Trophoblast cell (in vitro differentiated cells and primary cell): Measurements from ENCODE around the gene BAIAP2.
A peak's percentile ranks its signal among the peaks of the same experiment; 100 is the strongest.

Experiments
- DNase-seq, 2 donors: peaks; one replicate each; pipeline ENCODE4 v3.0.0-alpha.2; 2016
- H2AFZ ChIP-seq: 2 replicates; pipeline ENCODE4 v1.6.1; 2013; ENCODE audit warnings: low read length, moderate library complexity, mild to moderate bottlenecking; ENCODE audit not compliant: insufficient read depth, poor library complexity
- H2AK5ac ChIP-seq: 2 replicates; pipeline ENCODE4 v1.6.1; 2013; ENCODE audit warnings: mild to moderate bottlenecking, low read length
- H2BK120ac ChIP-seq: 2 replicates; pipeline ENCODE4 v1.6.1; 2013; ENCODE audit warnings: low read length, mild to moderate bottlenecking, moderate library complexity; ENCODE audit not compliant: insufficient read depth, poor library complexity
- H2BK12ac ChIP-seq: 2 replicates; pipeline ENCODE4 v1.6.1; 2013; ENCODE audit warnings: mild to moderate bottlenecking, low read length, moderate library complexity
- H2BK5ac ChIP-seq: 2 replicates; pipeline ENCODE4 v1.6.1; 2013; ENCODE audit warnings: low read length, low read depth, moderate library complexity, mild to moderate bottlenecking; ENCODE audit not compliant: poor library complexity
- H3K14ac ChIP-seq: 2 replicates; pipeline ENCODE4 v1.6.1; 2013; ENCODE audit warnings: mild to moderate bottlenecking, low read length
- H3K18ac ChIP-seq: 2 replicates; pipeline ENCODE4 v1.6.1; 2013; ENCODE audit warnings: mild to moderate bottlenecking, low read length
- H3K23ac ChIP-seq: 2 replicates; pipeline ENCODE4 v1.6.1; 2013; ENCODE audit warnings: low read length
- H3K27ac ChIP-seq: 2 replicates; pipeline ENCODE4 v1.5.1; 2013; ENCODE audit warnings: low read depth, mild to moderate bottlenecking, inconsistent platforms, low read length, moderate library complexity
- H3K27me3 ChIP-seq: 2 replicates; pipeline ENCODE4 v1.6.1; 2013; ENCODE audit warnings: inconsistent platforms, mild to moderate bottlenecking, low read length, moderate library complexity; ENCODE audit not compliant: insufficient read depth
- H3K36me3 ChIP-seq, 2 experiments: 1 replicate in 1 of 2; 2 replicates in 1 of 2; pipeline ENCODE4 v1.6.1; 2013; ENCODE audit warnings: low read length in 2 of 2, mild to moderate bottlenecking in 2 of 2, moderate library complexity in 1 of 2; ENCODE audit not compliant: insufficient read depth in 2 of 2, control insufficient read depth in 1 of 2
- H3K4ac ChIP-seq: 2 replicates; pipeline ENCODE4 v1.6.1; 2013; ENCODE audit warnings: low read depth, mild to moderate bottlenecking, low read length, moderate library complexity
- H3K4me1 ChIP-seq, 2 experiments: 1 replicate in 1 of 2; 2 replicates in 1 of 2; pipeline ENCODE4 v1.6.1; 2013; ENCODE audit warnings: low read length in 2 of 2, mild to moderate bottlenecking in 2 of 2, moderate library complexity in 1 of 2; ENCODE audit not compliant: insufficient read depth in 2 of 2, control insufficient read depth in 1 of 2
- H3K4me2 ChIP-seq: 2 replicates; pipeline ENCODE4 v1.6.1; 2013; ENCODE audit warnings: inconsistent platforms, mild to moderate bottlenecking, low read length, moderate library complexity
- H3K4me3 ChIP-seq: 2 replicates; pipeline ENCODE4 v1.5.1; 2013; ENCODE audit warnings: mild to moderate bottlenecking, low read depth, low read length, inconsistent platforms
- H3K79me1 ChIP-seq: one replicate; pipeline ENCODE4 v1.6.1; 2013; ENCODE audit warnings: low read length
- H3K79me2 ChIP-seq: 2 replicates; pipeline ENCODE4 v1.6.1; 2013; ENCODE audit warnings: low read length, mild to moderate bottlenecking; ENCODE audit not compliant: control insufficient read depth, insufficient read depth, poor library complexity
- H3K9ac ChIP-seq: 2 replicates; pipeline ENCODE4 v1.6.1; 2013; ENCODE audit warnings: mild to moderate bottlenecking, low read length
- H3K9me3 ChIP-seq: 2 replicates; pipeline ENCODE4 v1.6.1; 2013; ENCODE audit warnings: low read depth, mild to moderate bottlenecking, control low read depth, inconsistent platforms, low read length; ENCODE audit not compliant: insufficient read depth
- H4K12ac ChIP-seq: 2 replicates; pipeline ENCODE4 v1.6.1; 2013; ENCODE audit warnings: low read depth, mild to moderate bottlenecking, low read length, moderate library complexity
- H4K8ac ChIP-seq: 2 replicates; pipeline ENCODE4 v1.6.1; 2013; ENCODE audit warnings: low read depth, mild to moderate bottlenecking, low read length, moderate library complexity
- H4K91ac ChIP-seq: one replicate; pipeline ENCODE4 v1.6.1; 2013; ENCODE audit warnings: low read depth, mild to moderate bottlenecking, low read length, moderate library complexity
- WGBS: extraction: QIAGEN DNeasy Blood & Tissue Kit; methylation state at CpG from one replicate; pipeline ENCODE4 v1.1.7; 2013; ENCODE audit warnings: missing lambda C conversion rate; ENCODE audit not compliant: insufficient read length, insufficient coverage; ENCODE audit errors: extremely low coverage; 5-methylcytosine and 5-hydroxymethylcytosine counted together

BAIAP2 gene

DNA sequence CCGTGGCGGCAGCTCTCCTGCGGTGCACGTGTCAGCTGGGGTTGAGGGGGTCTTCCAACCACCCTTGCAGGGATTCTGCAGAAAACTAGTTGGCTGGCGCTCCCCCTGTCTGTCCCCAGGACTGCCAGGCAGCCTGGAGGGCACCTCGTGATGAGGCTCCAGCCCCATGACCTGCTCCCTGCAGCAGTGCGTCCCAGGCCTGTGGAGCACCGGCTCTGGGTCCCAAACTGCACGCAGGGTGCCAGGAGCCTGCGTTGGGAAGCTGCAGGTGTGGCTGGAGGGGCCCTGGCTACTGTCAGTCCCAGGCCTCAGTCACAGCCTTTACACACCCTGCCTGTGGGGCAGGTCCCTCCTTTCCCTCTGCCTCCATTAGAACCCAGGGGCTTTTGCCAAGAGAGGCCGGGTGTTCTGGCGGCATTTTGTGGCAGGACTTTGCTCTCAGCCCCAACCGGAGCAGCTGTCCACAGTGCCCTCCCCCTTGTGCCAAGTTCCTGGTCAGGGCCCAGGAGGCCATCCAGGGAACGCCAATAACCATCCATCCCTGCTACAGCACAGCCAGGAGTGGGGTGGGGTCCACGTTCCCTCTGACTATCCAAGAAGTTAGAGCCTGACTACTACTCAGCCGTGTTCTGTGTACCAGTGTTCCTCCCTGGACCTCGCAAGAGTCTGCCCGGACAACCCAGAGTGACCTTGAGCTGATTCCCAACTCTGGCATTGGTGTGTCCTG, 34.2 kb upstream of the BAIAP2 start:
- WGBS = no CpG with 5 or more reads among the region's 18 CpGs
- Histone ChIP-seq H3K14ac (no peak overlapping the region), H3K79me2 (no peaks in the 10 kb centered on the region)

DNA sequence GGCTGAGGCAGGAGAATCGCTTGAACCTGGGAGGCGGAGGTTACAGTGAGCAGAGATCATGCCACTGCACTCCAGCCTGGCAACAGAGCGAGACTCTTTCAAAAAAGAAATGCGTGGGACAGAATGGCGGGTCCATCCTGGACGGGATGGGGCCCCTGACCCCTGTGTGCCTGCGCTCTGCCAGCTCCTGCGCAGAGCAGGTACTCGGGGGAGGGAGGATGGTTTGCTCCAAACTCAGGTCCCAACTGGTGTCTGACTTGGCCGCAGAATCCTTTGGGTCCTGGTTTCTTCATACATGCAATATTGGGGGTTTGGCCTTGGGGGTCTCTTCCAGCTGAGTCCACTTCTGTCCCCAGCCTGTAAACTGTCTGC, 33.0 kb upstream of the BAIAP2 start:
- H3K9ac ChIP-seq = no peak overlapping the region
- no peaks in the 10 kb centered on the region for H3K79me2 ChIP-seq
- no peak overlapping the region for H2AFZ ChIP-seq
- H3K27ac ChIP-seq = no peak overlapping the region
- H3K79me1 ChIP-seq = no peaks in the 10 kb centered on the region
- H3K14ac ChIP-seq = no peak overlapping the region
- H2AK5ac ChIP-seq = no peak overlapping the region
- no peak overlapping the region for H4K8ac ChIP-seq
- no peak overlapping the region for H3K4ac ChIP-seq
- H3K9me3 ChIP-seq = peaks cover 3% of the 10 kb centered on the region
- H3K4me2 ChIP-seq = no peak overlapping the region
- no peak overlapping the region for H3K23ac ChIP-seq
- no peak overlapping the region for H2BK12ac ChIP-seq
- peaks cover 20% of the 10 kb centered on the region for H3K27me3 ChIP-seq
- H4K91ac ChIP-seq = no peak overlapping the region
- H3K36me3 ChIP-seq = peaks cover 30 to 34% of the 10 kb centered on the region in 2 experiments
- H4K12ac ChIP-seq = no peak overlapping the region
- H2BK120ac ChIP-seq = no peak overlapping the region
- WGBS = no CpG with 5 or more reads among the region's 10 CpGs
- no peak overlapping the region for H3K4me3 ChIP-seq
- no peak overlapping the region for H3K18ac ChIP-seq
- H3K4me1 ChIP-seq = no peaks in the 10 kb centered on the region
- no peak for DNase-seq
- no peak overlapping the region for H2BK5ac ChIP-seq

More for the DNA sequence above, 34.2 kb upstream of the BAIAP2 start:
- Histone ChIP-seq H3K9ac (no peak overlapping the region), H3K9me3 (peaks cover 3% of the 10 kb centered on the region), H2BK5ac (no peak overlapping the region), H4K8ac (no peak overlapping the region), H3K4ac (no peak overlapping the region), H4K91ac (no peak overlapping the region), H3K4me1 (no peaks in the 10 kb centered on the region), H3K27me3 (peaks cover 16% of the 10 kb centered on the region), H3K4me2 (no peak overlapping the region), H4K12ac (no peak overlapping the region), H3K23ac (no peak overlapping the region), H3K27ac (no peak overlapping the region), H3K4me3 (no peak overlapping the region), H3K79me1 (no peaks in the 10 kb centered on the region), H2AFZ (no peak overlapping the region), H2AK5ac (no peak overlapping the region), H2BK12ac (no peak overlapping the region), H3K18ac (no peak overlapping the region), H2BK120ac (no peak overlapping the region), H3K36me3 (peaks cover 41 to 44% of the 10 kb centered on the region in 2 experiments)
- no peak for DNase-seq

DNA sequence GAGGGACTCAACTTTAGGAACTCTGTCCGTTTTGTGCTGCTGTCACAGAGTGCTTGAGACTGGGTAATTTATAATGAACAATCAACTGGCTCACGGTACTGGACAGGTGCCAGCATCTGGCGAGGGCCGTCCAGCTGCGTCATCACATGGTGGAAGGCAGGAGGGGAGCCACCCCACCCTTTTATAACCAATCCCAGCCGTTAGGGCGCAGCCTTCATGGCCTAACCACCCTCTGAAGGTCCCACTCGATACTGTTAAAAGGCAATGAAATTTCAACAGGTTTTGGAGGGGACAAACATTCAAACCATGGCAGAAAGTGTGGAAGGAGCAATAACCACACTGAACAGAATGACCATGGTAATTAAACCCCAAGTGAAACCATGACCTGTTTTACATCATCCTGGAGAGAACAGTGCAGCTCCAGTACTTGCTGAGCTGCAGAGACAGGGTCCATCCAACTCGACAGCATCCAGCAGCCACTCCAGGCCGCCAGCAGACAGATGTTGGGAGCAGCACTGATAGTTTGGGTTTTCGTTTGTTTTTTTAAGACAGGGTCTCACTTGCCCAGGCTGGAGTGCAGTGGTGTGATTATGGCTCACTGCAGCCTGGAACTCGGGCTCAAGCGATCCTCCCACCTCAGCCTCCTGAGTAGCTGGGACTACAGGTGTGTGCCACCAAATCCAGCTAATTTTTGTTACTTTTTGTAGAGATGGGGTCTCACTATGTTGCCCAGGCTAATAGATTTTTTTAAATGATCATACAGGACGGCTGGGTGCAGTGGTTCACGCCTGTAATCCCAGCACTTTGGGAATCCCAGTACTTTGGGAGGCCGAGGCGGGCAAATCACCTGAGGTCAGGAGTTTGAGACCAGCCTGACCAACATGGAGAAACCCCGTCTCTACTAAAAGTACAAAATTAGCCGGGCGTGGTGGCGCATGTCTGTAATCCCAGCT, 32.3 kb upstream of the BAIAP2 start:
- no peak overlapping the region for H2AK5ac ChIP-seq
- no peak overlapping the region for H3K4me3 ChIP-seq
- no peaks in the 10 kb centered on the region for H3K4me1 ChIP-seq
- no peak overlapping the region for H2BK120ac ChIP-seq
- no peak overlapping the region for H3K9ac ChIP-seq
- H4K12ac ChIP-seq = no peak overlapping the region
- H3K79me1 ChIP-seq = no peaks in the 10 kb centered on the region
- H2AFZ ChIP-seq = no peak overlapping the region
- H4K8ac ChIP-seq = no peak overlapping the region
- no peak overlapping the region for H3K23ac ChIP-seq
- no peak for DNase-seq
- no peaks in the 10 kb centered on the region for H3K79me2 ChIP-seq
- peaks cover 20% of the 10 kb centered on the region for H3K27me3 ChIP-seq
- no peak overlapping the region for H3K14ac ChIP-seq
- no peak overlapping the region for H3K4me2 ChIP-seq
- H3K27ac ChIP-seq = no peak overlapping the region
- H2BK12ac ChIP-seq = no peak overlapping the region
- no peak overlapping the region for H4K91ac ChIP-seq
- H2BK5ac ChIP-seq = no peak overlapping the region
- H3K18ac ChIP-seq = no peak overlapping the region
- peaks cover 23 to 27% of the 10 kb centered on the region in 2 experiments for H3K36me3 ChIP-seq
- no peak overlapping the region for H3K4ac ChIP-seq
- peaks cover 3% of the 10 kb centered on the region for H3K9me3 ChIP-seq
- WGBS = no CpG with 5 or more reads among the region's 21 CpGs

DNA sequence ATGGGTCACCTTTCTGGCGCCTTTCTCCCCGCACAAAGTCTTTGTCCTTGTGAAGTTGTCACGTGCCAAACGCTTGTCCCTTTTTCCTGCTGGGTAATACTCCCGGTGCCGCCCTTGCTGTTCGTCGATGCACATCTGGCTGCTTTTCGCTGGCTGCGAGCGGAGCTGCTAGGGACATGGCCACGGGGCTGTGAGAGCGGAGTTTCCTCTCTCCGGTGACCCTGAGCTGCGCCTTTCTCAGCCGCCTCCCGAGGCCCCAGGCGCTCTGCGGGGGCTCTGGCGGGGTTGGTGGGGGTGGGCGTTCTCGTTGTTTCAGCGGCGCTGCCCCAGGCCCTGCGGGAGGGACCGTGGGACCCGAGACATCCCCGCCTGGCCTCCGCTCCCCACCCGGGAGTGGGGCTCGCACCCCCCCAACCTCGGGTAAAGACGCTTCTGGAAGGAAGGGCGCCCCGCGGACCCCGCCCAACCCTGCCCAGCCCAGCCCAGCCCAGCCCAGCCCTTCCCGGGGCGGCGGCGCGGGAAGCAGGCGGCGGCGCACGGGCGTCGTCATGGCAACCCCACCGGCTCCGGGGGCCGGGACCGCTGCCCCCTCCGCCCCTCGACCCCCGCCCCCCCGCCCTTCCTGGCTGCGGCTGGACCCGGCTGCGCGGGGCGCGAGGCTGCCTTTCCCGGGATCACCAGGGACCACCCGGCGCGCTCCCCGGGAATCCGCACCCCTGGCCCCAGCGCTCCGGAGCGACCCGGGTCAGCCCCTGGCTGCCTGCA, 31.1 kb upstream of the BAIAP2 start:
- no peak overlapping the region for H3K4ac ChIP-seq
- peaks cover 11 to 15% of the 10 kb centered on the region in 2 experiments for H3K36me3 ChIP-seq
- no peak overlapping the region for H2BK12ac ChIP-seq
- H3K9me3 ChIP-seq = peaks cover 3% of the 10 kb centered on the region
- no peak overlapping the region for H2BK120ac ChIP-seq
- WGBS = no CpG with 5 or more reads among the region's 72 CpGs
- no peaks in the 10 kb centered on the region for H3K4me1 ChIP-seq
- peaks cover 20% of the 10 kb centered on the region for H3K27me3 ChIP-seq
- H3K4me3 ChIP-seq = no peak overlapping the region
- H3K4me2 ChIP-seq = no peak overlapping the region
- DNase-seq = peak in 1 of 2 donors; percentile 32
- no peaks in the 10 kb centered on the region for H3K79me2 ChIP-seq
- no peak overlapping the region for H3K23ac ChIP-seq
- no peak overlapping the region for H3K14ac ChIP-seq
- no peak overlapping the region for H3K9ac ChIP-seq
- H2AFZ ChIP-seq = no peak overlapping the region
- no peak overlapping the region for H4K12ac ChIP-seq
- no peak overlapping the region for H4K91ac ChIP-seq
- no peak overlapping the region for H4K8ac ChIP-seq
- H2BK5ac ChIP-seq = no peak overlapping the region
- no peak overlapping the region for H3K27ac ChIP-seq
- no peak overlapping the region for H3K18ac ChIP-seq
- no peaks in the 10 kb centered on the region for H3K79me1 ChIP-seq
- no peak overlapping the region for H2AK5ac ChIP-seq
